Esophagus squamous epithelium (tissue), 4 donors: ENCODE results near the gene MYO7B.

ENCODE experiments used
- POLR2A ChIP-seq, 4 donors: fragments of 450-650 bp; IDR thresholded peaks; one replicate each; pipeline ENCODE4 v1.6.1; 2017; ENCODE audit warnings: antibody characterized with exemption in 4 of 4, mild to moderate bottlenecking in 4 of 4, moderate library complexity in 3 of 4
- TF ChIP-seq, protein P1 (sequence below), 6 experiments: fragments of 450-650 bp in 4 of 6; fragments of 200-600 bp in 2 of 6; sonication (generic) in 2 of 6; IDR thresholded peaks; one replicate each; pipeline ENCODE4 v1.5.1; 2016 to 2019; ENCODE audit warnings: antibody characterized with exemption in 6 of 6, mild to moderate bottlenecking in 4 of 6, moderate library complexity in 4 of 6

DNA sequence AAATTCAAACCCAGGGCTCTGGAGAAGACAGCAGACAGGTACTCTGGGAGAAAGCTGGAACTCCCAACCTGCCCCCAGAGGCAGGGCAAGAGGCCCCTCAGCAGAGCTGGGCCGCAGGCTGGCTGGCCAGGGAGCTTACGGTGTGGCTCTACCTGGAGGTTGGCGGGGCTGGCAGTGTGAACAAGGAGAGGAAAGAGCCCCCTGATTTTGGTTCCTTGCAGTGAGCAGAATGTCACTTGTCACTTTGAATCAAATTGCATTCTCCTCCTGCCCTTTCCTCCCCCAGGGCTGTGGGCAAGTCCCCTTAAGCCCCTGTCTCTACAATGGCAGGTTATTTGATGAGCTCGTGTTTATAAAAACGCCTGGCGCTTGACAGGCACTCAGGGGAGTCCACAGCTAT, 32.6 kb downstream of the MYO7B start:
- TF ChIP-seq, protein P1, sequence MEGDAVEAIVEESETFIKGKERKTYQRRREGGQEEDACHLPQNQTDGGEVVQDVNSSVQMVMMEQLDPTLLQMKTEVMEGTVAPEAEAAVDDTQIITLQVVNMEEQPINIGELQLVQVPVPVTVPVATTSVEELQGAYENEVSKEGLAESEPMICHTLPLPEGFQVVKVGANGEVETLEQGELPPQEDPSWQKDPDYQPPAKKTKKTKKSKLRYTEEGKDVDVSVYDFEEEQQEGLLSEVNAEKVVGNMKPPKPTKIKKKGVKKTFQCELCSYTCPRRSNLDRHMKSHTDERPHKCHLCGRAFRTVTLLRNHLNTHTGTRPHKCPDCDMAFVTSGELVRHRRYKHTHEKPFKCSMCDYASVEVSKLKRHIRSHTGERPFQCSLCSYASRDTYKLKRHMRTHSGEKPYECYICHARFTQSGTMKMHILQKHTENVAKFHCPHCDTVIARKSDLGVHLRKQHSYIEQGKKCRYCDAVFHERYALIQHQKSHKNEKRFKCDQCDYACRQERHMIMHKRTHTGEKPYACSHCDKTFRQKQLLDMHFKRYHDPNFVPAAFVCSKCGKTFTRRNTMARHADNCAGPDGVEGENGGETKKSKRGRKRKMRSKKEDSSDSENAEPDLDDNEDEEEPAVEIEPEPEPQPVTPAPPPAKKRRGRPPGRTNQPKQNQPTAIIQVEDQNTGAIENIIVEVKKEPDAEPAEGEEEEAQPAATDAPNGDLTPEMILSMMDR (IDR thresholded peaks at IDR 0.05), result no peak
- TF ChIP-seq POLR2A (IDR thresholded peaks at IDR 0.05), result no peak
